ENCODE results near the gene ING3. TPM values are rescaled to one million over a fixed set of nuclear protein-coding genes. Genes with fewer than 3 reads are reported as not detected.

Gene ING3
- polyA plus RNA-seq, 4 donors = 9.4 to 21.8 (median 12.7) TPM

DNA sequence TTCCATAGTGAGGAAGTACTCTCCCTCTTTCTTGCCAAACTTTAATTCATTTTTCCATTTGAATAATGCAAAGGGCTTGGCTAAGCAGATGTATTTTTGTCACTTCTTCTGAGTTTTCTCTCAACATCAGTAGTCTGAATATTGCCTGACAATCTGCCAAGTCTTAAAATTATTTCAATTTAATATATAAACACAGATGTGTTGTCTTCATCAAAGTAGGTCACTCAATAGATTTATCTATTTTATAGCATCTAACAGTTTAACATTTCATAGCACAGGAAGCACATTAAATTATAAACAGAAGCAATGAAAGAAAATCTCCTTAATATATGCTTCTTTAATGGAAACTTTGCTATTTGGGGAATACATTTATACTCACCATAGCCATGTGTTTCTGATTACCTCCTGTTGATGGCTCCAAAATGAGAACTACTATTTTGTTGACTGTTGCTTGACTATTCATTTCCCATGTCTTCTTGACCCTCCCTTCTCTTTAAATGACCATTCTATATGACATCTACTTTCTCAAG is 42.5 kb downstream of the ING3 start:
- Histone ChIP-seq H3K36me3 (ENCODE audit: control insufficient read depth in 3 of 3, insufficient read depth in 2 of 3, low read depth in 1 of 3, low read length in 3 of 3) (no peaks in the 10 kb centered on the region), H3K27me3 (ENCODE audit: control insufficient read depth in 3 of 3, insufficient read depth in 3 of 3, low read length in 3 of 3) (peaks cover 0 to 5% (median 0%) of the 10 kb centered on the region in 3 donors), H3K9me3 (ENCODE audit: control insufficient read depth in 2 of 2, insufficient read depth in 1 of 2, low read depth in 1 of 2, low read length in 1 of 2) (no peaks in the 10 kb centered on the region), H3K4me3 (ENCODE audit: low read depth in 1 of 3, low read length in 3 of 3) (no peak overlapping the region), H3K4me1 (ENCODE audit: control insufficient read depth in 3 of 3, insufficient read depth in 2 of 3, low read depth in 1 of 3, low read length in 2 of 3) (peaks cover 0 to 13% (median 11%) of the 10 kb centered on the region in 3 donors), H3K27ac (ENCODE audit: low read depth in 1 of 3, low read length in 2 of 3) (no peak overlapping the region)
- no peak for FAIRE-seq
- no peak for DNase-seq

DNA sequence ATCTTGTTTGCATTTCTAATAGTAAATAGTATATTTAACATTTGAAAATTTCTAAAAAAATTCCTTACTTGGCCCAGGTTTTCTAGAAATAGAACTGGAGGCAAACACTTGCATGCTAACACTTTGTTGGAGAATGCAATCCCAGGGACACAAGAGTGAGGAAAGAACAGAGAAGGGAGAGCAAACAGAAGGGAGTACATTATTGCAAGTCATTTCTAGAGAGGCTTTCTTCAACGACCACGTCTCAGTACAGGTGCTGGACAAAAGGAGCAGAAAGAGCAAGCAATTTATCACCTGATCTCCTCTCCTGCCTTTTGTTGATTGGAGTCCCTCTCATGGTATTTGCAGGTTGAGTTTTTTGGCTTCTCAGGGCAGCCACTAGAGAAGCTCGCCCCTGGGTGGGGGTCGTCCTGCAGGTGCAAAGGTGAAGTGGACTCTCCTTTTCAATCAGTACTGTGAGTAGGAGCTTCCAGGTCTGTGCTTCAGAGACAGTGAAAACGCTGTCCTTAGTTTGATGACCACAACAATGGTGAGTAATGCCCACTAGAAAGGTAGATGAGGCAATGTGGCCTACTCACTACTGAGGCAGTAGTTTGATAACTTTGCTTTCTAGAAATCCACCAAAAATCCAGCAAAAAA is 43.1 kb downstream of the ING3 start:
- Histone ChIP-seq H3K4me3 (ENCODE audit: low read depth in 1 of 3, low read length in 3 of 3) (no peak overlapping the region), H3K27me3 (ENCODE audit: control insufficient read depth in 3 of 3, insufficient read depth in 3 of 3, low read length in 3 of 3) (peaks cover 0 to 5% (median 0%) of the 10 kb centered on the region in 3 donors), H3K36me3 (ENCODE audit: control insufficient read depth in 3 of 3, insufficient read depth in 2 of 3, low read depth in 1 of 3, low read length in 3 of 3) (no peaks in the 10 kb centered on the region), H3K4me1 (ENCODE audit: control insufficient read depth in 3 of 3, insufficient read depth in 2 of 3, low read depth in 1 of 3, low read length in 2 of 3) (peaks cover 0 to 11% (median 10%) of the 10 kb centered on the region in 3 donors), H3K27ac (ENCODE audit: low read depth in 1 of 3, low read length in 2 of 3) (no peak overlapping the region), H3K9me3 (ENCODE audit: control insufficient read depth in 2 of 2, insufficient read depth in 1 of 2, low read depth in 1 of 2, low read length in 1 of 2) (no peaks in the 10 kb centered on the region)
- no peak for DNase-seq
- 76 to 82% (median 79%) methylated on average over 5 of the region's 5 CpGs for WGBS, 3 donors
- FAIRE-seq = no peak

DNA sequence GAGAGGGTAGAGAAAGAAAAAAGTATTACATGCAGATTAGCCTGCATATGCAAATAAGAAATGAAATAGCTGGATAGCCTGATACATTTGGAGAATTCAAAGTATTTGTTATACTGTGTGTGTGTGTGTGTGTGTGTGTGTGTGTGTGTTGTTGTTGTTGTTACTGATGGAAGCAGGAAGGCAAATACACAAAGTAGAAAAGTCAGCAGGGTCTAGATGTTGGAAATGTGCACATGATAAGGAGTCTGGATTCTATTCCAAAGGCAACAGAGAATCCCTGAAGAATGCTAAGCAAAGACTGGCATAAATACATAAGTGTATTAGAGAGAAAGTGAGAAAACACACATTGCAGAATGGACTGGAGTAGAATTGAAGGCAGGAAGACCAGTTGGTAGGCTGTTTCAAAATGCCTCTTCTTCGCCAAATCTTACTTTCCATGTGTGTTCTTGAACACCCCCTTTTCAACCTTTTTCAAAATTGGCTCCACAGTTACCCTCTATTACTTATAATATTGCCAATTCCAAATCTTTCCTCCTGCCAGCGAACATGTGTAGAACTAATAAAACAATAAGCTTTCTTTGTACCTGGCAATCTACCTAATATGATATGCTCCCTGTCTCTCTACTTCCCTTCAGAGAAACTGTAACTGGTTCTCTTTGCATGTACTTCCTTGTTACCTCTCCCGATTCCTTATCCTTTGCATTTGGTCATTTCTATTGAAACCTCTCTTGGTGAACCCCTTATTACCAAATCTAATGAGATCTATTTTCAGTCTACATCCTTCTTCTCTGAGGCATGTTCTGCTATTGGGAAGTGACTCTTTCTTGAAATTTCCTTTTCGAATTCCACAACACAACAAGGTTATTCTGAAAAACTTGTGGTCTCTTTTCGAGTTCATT is 44.2 kb downstream of the ING3 start:
- no peak overlapping the region for H3K4me3 ChIP-seq (ENCODE audit: low read depth in 1 of 3, low read length in 3 of 3)
- no peaks in the 10 kb centered on the region for H3K36me3 ChIP-seq (ENCODE audit: control insufficient read depth in 3 of 3, insufficient read depth in 2 of 3, low read depth in 1 of 3, low read length in 3 of 3)
- H3K27me3 ChIP-seq (ENCODE audit: control insufficient read depth in 3 of 3, insufficient read depth in 3 of 3, low read length in 3 of 3) = peaks cover 0 to 1% (median 0%) of the 10 kb centered on the region in 3 donors
- 59 to 76% (median 71%) methylated on average over 5 of the region's 5 CpGs for WGBS, 3 donors
- DNase-seq = no peak
- FAIRE-seq = no peak
- no peaks in the 10 kb centered on the region for H3K9me3 ChIP-seq (ENCODE audit: control insufficient read depth in 2 of 2, insufficient read depth in 1 of 2, low read depth in 1 of 2, low read length in 1 of 2)
- peaks cover 0 to 11% (median 5%) of the 10 kb centered on the region in 3 donors for H3K4me1 ChIP-seq (ENCODE audit: control insufficient read depth in 3 of 3, insufficient read depth in 2 of 3, low read depth in 1 of 3, low read length in 2 of 3)
- peak overlapping the region in 1 of 3 donors; percentile 10 for H3K27ac ChIP-seq (ENCODE audit: low read depth in 1 of 3, low read length in 2 of 3)

DNA sequence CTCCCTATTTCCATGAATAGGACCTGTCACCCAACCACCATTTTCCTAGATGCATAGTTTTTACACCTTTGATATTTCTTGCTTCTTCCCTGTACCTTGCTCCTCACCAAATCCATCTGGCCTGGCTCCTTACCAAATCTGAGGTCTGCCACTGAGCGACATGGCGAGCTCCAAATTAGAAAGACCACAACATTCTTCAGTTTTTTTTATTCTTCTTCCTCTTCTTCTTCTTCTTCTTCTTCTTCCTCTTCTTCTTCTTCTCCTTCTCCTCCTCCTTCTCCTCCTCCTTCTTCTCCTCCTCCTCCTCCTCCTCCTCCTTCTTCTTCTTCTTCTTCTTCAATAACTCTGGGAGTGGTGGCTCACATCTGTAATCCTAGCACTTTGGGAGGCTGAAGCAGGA is 45.1 kb downstream of the ING3 start:
- Histone ChIP-seq H3K4me1 (ENCODE audit: control insufficient read depth in 3 of 3, insufficient read depth in 2 of 3, low read depth in 1 of 3, low read length in 2 of 3) (peaks cover 0 to 11% (median 5%) of the 10 kb centered on the region in 3 donors), H3K27me3 (ENCODE audit: control insufficient read depth in 3 of 3, insufficient read depth in 3 of 3, low read length in 3 of 3) (no peaks in the 10 kb centered on the region), H3K4me3 (ENCODE audit: low read depth in 1 of 3, low read length in 3 of 3) (no peak overlapping the region), H3K36me3 (ENCODE audit: control insufficient read depth in 3 of 3, insufficient read depth in 2 of 3, low read depth in 1 of 3, low read length in 3 of 3) (no peaks in the 10 kb centered on the region), H3K27ac (ENCODE audit: low read depth in 1 of 3, low read length in 2 of 3) (peak overlapping the region in 1 of 3 donors; percentile 10), H3K9me3 (ENCODE audit: control insufficient read depth in 2 of 2, insufficient read depth in 1 of 2, low read depth in 1 of 2, low read length in 1 of 2) (no peaks in the 10 kb centered on the region)
- 71 to 78% (median 73%) methylated on average over 2 of the region's 2 CpGs for WGBS, 3 donors
- no peak for DNase-seq
- FAIRE-seq = no peak

DNA sequence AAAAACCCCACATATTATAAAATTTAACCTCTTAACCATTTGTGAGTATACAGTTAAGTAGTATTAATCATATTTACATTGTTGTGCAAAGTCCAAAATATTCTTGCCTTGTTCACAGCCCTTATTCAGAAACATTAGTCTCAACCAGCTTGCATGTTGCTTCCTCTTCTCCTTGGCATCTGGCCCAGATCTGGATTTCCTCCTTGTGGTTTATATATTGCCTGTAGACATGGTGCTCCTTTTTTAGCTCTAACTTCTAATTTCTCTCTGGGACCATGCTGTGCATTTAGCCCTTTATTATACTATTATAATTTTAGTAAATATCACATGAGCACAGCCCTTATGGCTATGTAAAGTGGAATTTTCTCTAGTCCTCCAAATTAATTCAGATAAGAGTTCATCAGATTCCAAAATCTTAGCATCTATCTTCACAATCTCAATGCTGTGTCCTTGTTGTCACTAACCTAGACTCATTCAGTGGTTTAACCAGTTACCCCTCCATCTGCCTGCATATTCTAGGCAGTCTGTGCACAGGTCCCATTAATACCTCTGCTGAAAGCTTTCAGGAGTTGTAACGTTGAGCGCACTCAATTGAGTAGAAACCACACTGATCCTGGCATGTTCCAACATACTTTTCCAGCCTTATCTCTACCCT is 45.9 kb downstream of the ING3 start:
- no peak overlapping the region for H3K4me3 ChIP-seq (ENCODE audit: low read depth in 1 of 3, low read length in 3 of 3)
- FAIRE-seq = no peak
- peak overlapping the region in 2 of 3 donors; percentile 36 to 43 for H3K27ac ChIP-seq (ENCODE audit: low read depth in 1 of 3, low read length in 2 of 3)
- no peaks in the 10 kb centered on the region for H3K9me3 ChIP-seq (ENCODE audit: control insufficient read depth in 2 of 2, insufficient read depth in 1 of 2, low read depth in 1 of 2, low read length in 1 of 2)
- no peaks in the 10 kb centered on the region for H3K36me3 ChIP-seq (ENCODE audit: control insufficient read depth in 3 of 3, insufficient read depth in 2 of 3, low read depth in 1 of 3, low read length in 3 of 3)
- peak; percentile 45 to 81 for DNase-seq
- H3K27me3 ChIP-seq (ENCODE audit: control insufficient read depth in 3 of 3, insufficient read depth in 3 of 3, low read length in 3 of 3) = no peaks in the 10 kb centered on the region
- WGBS, 3 donors = 75 to 94% (median 79%) methylated on average over 2 of the region's 2 CpGs
- H3K4me1 ChIP-seq (ENCODE audit: control insufficient read depth in 3 of 3, insufficient read depth in 2 of 3, low read depth in 1 of 3, low read length in 2 of 3) = peaks cover 0 to 11% (median 5%) of the 10 kb centered on the region in 3 donors

DNA sequence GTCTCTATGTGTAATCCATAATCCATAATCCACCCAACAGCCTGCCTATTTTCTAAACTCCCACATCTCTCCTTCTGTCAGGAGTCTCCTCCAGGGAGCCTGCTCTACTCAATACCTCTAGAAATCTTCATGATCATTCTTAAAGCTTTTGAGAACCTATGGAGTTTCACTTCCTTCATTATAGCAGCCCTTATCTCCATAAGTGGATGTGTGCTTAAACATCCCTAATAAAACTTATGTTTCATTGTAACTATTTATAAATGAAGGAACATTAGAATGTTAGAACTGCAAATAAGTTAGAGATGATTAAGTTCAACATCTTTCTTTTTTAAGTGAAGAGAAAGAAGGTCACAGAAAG is 46.4 kb downstream of the ING3 start:
- Histone ChIP-seq H3K4me1 (ENCODE audit: control insufficient read depth in 3 of 3, insufficient read depth in 2 of 3, low read depth in 1 of 3, low read length in 2 of 3) (peaks cover 0 to 11% (median 5%) of the 10 kb centered on the region in 3 donors), H3K27me3 (ENCODE audit: control insufficient read depth in 3 of 3, insufficient read depth in 3 of 3, low read length in 3 of 3) (no peaks in the 10 kb centered on the region), H3K36me3 (ENCODE audit: control insufficient read depth in 3 of 3, insufficient read depth in 2 of 3, low read depth in 1 of 3, low read length in 3 of 3) (no peaks in the 10 kb centered on the region), H3K27ac (ENCODE audit: low read depth in 1 of 3, low read length in 2 of 3) (peak overlapping the region in 2 of 3 donors; percentile 36 to 43), H3K4me3 (ENCODE audit: low read depth in 1 of 3, low read length in 3 of 3) (no peak overlapping the region), H3K9me3 (ENCODE audit: control insufficient read depth in 2 of 2, insufficient read depth in 1 of 2, low read depth in 1 of 2, low read length in 1 of 2) (no peaks in the 10 kb centered on the region)
- no peak for FAIRE-seq
- no peak for DNase-seq

DNA sequence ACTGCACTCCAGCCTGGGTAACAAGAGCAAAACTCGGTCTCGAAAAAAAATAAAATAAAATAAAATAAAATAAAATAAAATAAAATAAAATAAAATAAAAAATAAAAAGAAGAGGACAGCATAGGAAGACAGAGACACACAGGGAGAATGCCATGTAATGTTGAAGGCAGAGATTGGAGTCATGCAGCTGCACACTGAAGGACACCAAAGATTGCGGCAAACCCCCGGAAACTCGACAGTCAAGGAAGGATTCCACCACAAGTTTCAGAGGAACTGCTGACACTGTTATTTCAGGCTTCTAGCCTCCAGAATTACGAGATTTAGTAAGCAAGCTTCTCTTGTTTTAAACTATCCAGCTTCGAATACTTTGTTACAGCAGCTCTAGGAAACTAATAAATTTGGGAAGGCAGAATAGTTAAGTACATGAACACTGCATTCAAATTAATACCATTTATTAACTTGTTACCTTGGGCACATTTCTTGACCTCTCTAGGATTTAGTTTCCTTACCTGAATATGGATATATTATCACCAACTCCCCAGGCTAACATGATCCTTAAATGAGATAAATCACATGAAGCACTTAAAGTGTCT is 47.4 kb downstream of the ING3 start:
- H3K4me1 ChIP-seq (ENCODE audit: control insufficient read depth in 3 of 3, insufficient read depth in 2 of 3, low read depth in 1 of 3, low read length in 2 of 3) = peaks cover 0 to 11% (median 5%) of the 10 kb centered on the region in 3 donors
- FAIRE-seq (no peak), DNase-seq (no peak)
- no peak overlapping the region for H3K27ac ChIP-seq (ENCODE audit: low read depth in 1 of 3, low read length in 2 of 3)
- H3K9me3 ChIP-seq (ENCODE audit: control insufficient read depth in 2 of 2, insufficient read depth in 1 of 2, low read depth in 1 of 2, low read length in 1 of 2) = no peaks in the 10 kb centered on the region
- H3K27me3 ChIP-seq (ENCODE audit: control insufficient read depth in 3 of 3, insufficient read depth in 3 of 3, low read length in 3 of 3) = no peaks in the 10 kb centered on the region
- no peak overlapping the region for H3K4me3 ChIP-seq (ENCODE audit: low read depth in 1 of 3, low read length in 3 of 3)
- WGBS, 3 donors = 81 to 91% (median 82%) methylated on average over 7 of the region's 7 CpGs
- no peaks in the 10 kb centered on the region for H3K36me3 ChIP-seq (ENCODE audit: control insufficient read depth in 3 of 3, insufficient read depth in 2 of 3, low read depth in 1 of 3, low read length in 3 of 3)

DNA sequence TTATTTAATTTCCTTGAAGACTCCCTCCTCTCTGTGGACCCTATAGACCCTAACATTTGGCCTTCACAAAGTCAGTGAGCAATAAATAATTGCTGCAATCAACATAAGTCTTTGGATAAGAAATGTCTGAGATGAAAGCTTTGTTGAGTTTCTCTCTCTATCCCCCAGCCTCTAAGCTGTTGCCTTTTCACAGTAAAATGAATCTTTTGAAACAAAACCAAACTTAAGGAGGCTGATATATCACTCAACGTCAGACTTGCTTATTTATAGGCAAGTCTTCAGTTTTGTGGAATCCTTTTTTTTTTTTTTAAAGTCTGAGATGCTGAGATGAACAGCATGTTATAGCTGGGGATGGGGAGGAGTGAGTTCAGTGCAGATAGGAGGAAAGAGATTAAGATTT is 47.9 kb downstream of the ING3 start:
- WGBS, 3 donors = 47 to 77% (median 65%) methylated on average over 1 of the region's 1 CpG
- H3K27me3 ChIP-seq (ENCODE audit: control insufficient read depth in 3 of 3, insufficient read depth in 3 of 3, low read length in 3 of 3) = no peaks in the 10 kb centered on the region
- no peaks in the 10 kb centered on the region for H3K36me3 ChIP-seq (ENCODE audit: control insufficient read depth in 3 of 3, insufficient read depth in 2 of 3, low read depth in 1 of 3, low read length in 3 of 3)
- no peak overlapping the region for H3K27ac ChIP-seq (ENCODE audit: low read depth in 1 of 3, low read length in 2 of 3)
- H3K4me1 ChIP-seq (ENCODE audit: control insufficient read depth in 3 of 3, insufficient read depth in 2 of 3, low read depth in 1 of 3, low read length in 2 of 3) = peaks cover 0 to 11% (median 5%) of the 10 kb centered on the region in 3 donors
- no peak for FAIRE-seq
- H3K4me3 ChIP-seq (ENCODE audit: low read depth in 1 of 3, low read length in 3 of 3) = no peak overlapping the region
- DNase-seq = no peak
- no peaks in the 10 kb centered on the region for H3K9me3 ChIP-seq (ENCODE audit: control insufficient read depth in 2 of 2, insufficient read depth in 1 of 2, low read depth in 1 of 2, low read length in 1 of 2)

Data from small intestine (tissue), 7 donors.